Glutamatergic neuron (in vitro differentiated cells): ENCODE measurements around the gene HSPA13. TPM values are rescaled to one million over a fixed set of nuclear protein-coding genes. Genes with fewer than 3 reads are reported as not detected.

ENCODE experiments used
- DNase-seq: peaks from one replicate; pipeline ENCODE4 v3.0.0; 2022
- H3K27ac Mint-ChIP-seq: one replicate; pipeline ENCODE4 v1.8.0; 2020; ENCODE audit warnings: mild to moderate bottlenecking, mixed read lengths, inconsistent platforms; ENCODE audit not compliant: unreplicated experiment
- H3K27me3 Mint-ChIP-seq: one replicate; pipeline ENCODE4 v1.8.0; 2020; ENCODE audit warnings: mild to moderate bottlenecking, moderate library complexity, mixed read lengths, inconsistent platforms; ENCODE audit not compliant: unreplicated experiment
- H3K36me3 Mint-ChIP-seq: one replicate; pipeline ENCODE4 v1.8.0; 2020; ENCODE audit warnings: mild to moderate bottlenecking, mixed read lengths, inconsistent platforms; ENCODE audit not compliant: unreplicated experiment
- H3K4me1 Mint-ChIP-seq: one replicate; pipeline ENCODE4 v1.8.0; 2020; ENCODE audit warnings: mild to moderate bottlenecking, low read depth, mixed read lengths, inconsistent platforms; ENCODE audit not compliant: unreplicated experiment
- H3K4me3 Mint-ChIP-seq: one replicate; pipeline ENCODE4 v1.8.0; 2020; ENCODE audit warnings: mild to moderate bottlenecking, mixed read lengths, inconsistent platforms; ENCODE audit not compliant: unreplicated experiment
- H3K9me3 Mint-ChIP-seq: one replicate; pipeline ENCODE4 v1.8.0; 2020; ENCODE audit warnings: mild to moderate bottlenecking, moderate library complexity, mixed read lengths, inconsistent platforms; ENCODE audit not compliant: unreplicated experiment
- total RNA-seq: library from RNA; stranded (reverse); fragmentation: NEBNext Ultra II Directional; extraction: Animal tissue kit (Norgen Biotek cat#: 25700); gene quantifications from one replicate; pipeline ENCODE4 v1.2.1, GENCODE V29; 2021; ENCODE audit not compliant: unreplicated experiment
- TF ChIP-seq, protein P1 (sequence below): fragments of 200-600 bp; sonication (generic); IDR thresholded peaks from one replicate; pipeline ENCODE4 v1.5.0; 2021; ENCODE audit not compliant: partially characterized antibody, unreplicated experiment

The HSPA13 gene
- total RNA-seq, 1 donor from 2014 or later = 59.3 TPM

GRCh38 chr21:14382486-14382834, 486 bp downstream of the HSPA13 start:
- peak; percentile 54 for DNase-seq
- no peaks in the 10 kb centered on the region for H3K36me3 Mint-ChIP-seq
- H3K4me3 Mint-ChIP-seq = peak overlapping the region; percentile 99
- H3K27me3 Mint-ChIP-seq = peaks cover 9% of the 10 kb centered on the region
- TF ChIP-seq, protein P1, sequence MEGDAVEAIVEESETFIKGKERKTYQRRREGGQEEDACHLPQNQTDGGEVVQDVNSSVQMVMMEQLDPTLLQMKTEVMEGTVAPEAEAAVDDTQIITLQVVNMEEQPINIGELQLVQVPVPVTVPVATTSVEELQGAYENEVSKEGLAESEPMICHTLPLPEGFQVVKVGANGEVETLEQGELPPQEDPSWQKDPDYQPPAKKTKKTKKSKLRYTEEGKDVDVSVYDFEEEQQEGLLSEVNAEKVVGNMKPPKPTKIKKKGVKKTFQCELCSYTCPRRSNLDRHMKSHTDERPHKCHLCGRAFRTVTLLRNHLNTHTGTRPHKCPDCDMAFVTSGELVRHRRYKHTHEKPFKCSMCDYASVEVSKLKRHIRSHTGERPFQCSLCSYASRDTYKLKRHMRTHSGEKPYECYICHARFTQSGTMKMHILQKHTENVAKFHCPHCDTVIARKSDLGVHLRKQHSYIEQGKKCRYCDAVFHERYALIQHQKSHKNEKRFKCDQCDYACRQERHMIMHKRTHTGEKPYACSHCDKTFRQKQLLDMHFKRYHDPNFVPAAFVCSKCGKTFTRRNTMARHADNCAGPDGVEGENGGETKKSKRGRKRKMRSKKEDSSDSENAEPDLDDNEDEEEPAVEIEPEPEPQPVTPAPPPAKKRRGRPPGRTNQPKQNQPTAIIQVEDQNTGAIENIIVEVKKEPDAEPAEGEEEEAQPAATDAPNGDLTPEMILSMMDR = no peak
- peaks cover 18% of the 10 kb centered on the region for H3K4me1 Mint-ChIP-seq
- H3K27ac Mint-ChIP-seq = peak overlapping the region; percentile 100
- peaks cover 15% of the 10 kb centered on the region for H3K9me3 Mint-ChIP-seq

- peak overlapping the region; percentile 30 for H3K27ac Mint-ChIP-seq
- peaks cover 4% of the 10 kb centered on the region for H3K36me3 Mint-ChIP-seq
- H3K27me3 Mint-ChIP-seq = no peaks in the 10 kb centered on the region
- no peak overlapping the region for H3K4me3 Mint-ChIP-seq
- no peak for DNase-seq
- no peaks in the 10 kb centered on the region for H3K9me3 Mint-ChIP-seq
- TF ChIP-seq, protein P1 = no peak
- peaks cover 7% of the 10 kb centered on the region for H3K4me1 Mint-ChIP-seq
Observed at GRCh38 chr21:14376854-14377253, 6.1 kb downstream of the HSPA13 start.

DNA sequence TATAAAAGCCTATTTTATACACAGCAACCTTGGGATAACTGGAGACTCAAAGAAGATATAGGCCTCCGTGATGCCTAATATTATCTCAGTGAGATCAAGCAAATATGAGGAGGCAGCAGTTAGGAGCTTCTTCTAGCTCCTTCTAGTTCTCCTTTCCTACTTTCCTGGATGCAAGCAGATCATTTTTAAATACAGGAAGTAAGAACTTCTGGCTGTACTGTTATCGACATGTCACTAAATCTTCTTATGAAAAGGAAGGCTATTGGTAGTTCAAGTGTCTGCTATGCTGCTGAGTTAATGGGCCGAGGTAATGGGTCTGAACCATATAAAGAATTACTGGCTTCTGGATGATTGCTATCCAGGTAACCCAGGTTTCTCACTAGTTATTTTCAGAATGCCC, 15.9 kb downstream of the HSPA13 start:
- no peak overlapping the region for H3K4me3 Mint-ChIP-seq
- TF ChIP-seq, protein P1 = no peak
- H3K4me1 Mint-ChIP-seq = no peaks in the 10 kb centered on the region
- peaks cover 3% of the 10 kb centered on the region for H3K27me3 Mint-ChIP-seq
- no peaks in the 10 kb centered on the region for H3K36me3 Mint-ChIP-seq
- DNase-seq = no peak
- no peaks in the 10 kb centered on the region for H3K9me3 Mint-ChIP-seq
- no peak overlapping the region for H3K27ac Mint-ChIP-seq

DNA sequence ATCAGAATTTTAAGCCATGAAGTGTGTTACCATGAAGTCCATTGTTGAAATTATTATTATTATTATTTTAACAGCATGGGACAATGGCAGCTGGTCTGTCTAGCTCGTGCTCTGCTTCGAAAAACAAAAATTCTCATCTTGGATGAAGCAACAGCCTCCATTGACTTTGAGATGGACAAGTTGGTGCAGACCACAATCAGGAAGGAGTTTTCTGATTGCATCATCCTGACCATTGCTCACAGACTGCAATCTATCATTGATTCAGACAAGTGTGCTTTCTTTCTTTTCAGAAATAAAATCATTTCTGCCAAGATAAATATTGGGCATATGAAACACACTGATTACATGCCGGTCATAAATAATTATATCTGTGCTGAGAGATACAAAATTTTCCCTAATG, 21.0 kb downstream of the HSPA13 start:
- Mint-ChIP-seq H3K27me3 (no peaks in the 10 kb centered on the region), H3K9me3 (no peaks in the 10 kb centered on the region), H3K27ac (no peak overlapping the region), H3K4me3 (no peak overlapping the region), H3K36me3 (no peaks in the 10 kb centered on the region), H3K4me1 (no peaks in the 10 kb centered on the region)
- TF ChIP-seq, protein P1 = no peak
- no peak for DNase-seq

DNA sequence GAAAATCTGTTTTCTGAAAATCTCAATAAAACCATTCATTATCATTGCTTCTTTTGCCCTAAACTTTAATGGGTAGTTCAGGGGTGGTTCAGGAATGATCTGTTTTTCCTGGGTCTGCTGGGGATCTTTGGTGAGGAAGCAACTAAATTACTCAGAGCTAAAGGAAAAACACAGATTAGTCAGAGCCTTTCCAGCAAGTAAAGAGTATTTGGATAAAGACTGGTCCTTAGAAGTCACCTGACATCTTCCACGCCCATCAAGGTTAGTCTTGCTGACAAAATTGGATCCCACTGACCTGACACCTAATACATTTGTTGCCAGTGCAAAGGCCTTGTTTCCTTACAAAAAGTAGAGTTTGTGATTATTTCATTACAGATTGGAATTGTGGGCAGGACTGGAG, 24.2 kb downstream of the HSPA13 start:
- Mint-ChIP-seq H3K9me3 (no peaks in the 10 kb centered on the region), H3K27me3 (peaks cover 3% of the 10 kb centered on the region), H3K36me3 (no peaks in the 10 kb centered on the region), H3K4me3 (no peak overlapping the region), H3K4me1 (no peaks in the 10 kb centered on the region), H3K27ac (no peak overlapping the region)
- TF ChIP-seq, protein P1 = no peak
- no peak for DNase-seq
